Vagina (tissue), 2 donors: Measurements from ENCODE around the gene KIF2B.
"Not testable (repeated sequence)": the region's sequence is repeated elsewhere in the genome, so short reads cannot be mapped to it uniquely, and the experiment has no call there.

Experiments
- POLR2AphosphoS5 ChIP-seq, 2 donors: sonication (generic); formaldehyde crosslinking; IDR thresholded peaks; one replicate each; pipeline ENCODE4 v1.9.0; 2017; ENCODE audit warnings: antibody characterized with exemption in 2 of 2, mild to moderate bottlenecking in 2 of 2, low read depth in 1 of 2; ENCODE audit not compliant: insufficient read depth in 1 of 2
- TF ChIP-seq, protein P1 (sequence below), 3 experiments: fragments of 450-650 bp in 2 of 3; fragments of 200-600 bp in 1 of 3; sonication (generic) in 1 of 3; IDR thresholded peaks; one replicate each; pipeline ENCODE4 v1.5.1; 2017 to 2019; ENCODE audit warnings: antibody characterized with exemption in 3 of 3, mild to moderate bottlenecking in 2 of 3, moderate library complexity in 2 of 3

GRCh38 chr17:53834771-53835170, 12.0 kb downstream of the KIF2B start:
- TF ChIP-seq, protein P1, sequence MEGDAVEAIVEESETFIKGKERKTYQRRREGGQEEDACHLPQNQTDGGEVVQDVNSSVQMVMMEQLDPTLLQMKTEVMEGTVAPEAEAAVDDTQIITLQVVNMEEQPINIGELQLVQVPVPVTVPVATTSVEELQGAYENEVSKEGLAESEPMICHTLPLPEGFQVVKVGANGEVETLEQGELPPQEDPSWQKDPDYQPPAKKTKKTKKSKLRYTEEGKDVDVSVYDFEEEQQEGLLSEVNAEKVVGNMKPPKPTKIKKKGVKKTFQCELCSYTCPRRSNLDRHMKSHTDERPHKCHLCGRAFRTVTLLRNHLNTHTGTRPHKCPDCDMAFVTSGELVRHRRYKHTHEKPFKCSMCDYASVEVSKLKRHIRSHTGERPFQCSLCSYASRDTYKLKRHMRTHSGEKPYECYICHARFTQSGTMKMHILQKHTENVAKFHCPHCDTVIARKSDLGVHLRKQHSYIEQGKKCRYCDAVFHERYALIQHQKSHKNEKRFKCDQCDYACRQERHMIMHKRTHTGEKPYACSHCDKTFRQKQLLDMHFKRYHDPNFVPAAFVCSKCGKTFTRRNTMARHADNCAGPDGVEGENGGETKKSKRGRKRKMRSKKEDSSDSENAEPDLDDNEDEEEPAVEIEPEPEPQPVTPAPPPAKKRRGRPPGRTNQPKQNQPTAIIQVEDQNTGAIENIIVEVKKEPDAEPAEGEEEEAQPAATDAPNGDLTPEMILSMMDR (IDR thresholded peaks at IDR 0.05) = not testable (repeated sequence)
- not testable (repeated sequence) for TF ChIP-seq POLR2AphosphoS5 (IDR thresholded peaks at IDR 0.05; ENCODE audit: insufficient read depth in 1 of 2, low read depth in 1 of 2)
